Fibroblast of skin of scalp (primary cell): ENCODE measurements around the gene DLG2.

ENCODE experiments used
- DNase-seq: peaks from one replicate; pipeline ENCODE4 v3.0.0-alpha.2; 2013

The DLG2 gene

DNA sequence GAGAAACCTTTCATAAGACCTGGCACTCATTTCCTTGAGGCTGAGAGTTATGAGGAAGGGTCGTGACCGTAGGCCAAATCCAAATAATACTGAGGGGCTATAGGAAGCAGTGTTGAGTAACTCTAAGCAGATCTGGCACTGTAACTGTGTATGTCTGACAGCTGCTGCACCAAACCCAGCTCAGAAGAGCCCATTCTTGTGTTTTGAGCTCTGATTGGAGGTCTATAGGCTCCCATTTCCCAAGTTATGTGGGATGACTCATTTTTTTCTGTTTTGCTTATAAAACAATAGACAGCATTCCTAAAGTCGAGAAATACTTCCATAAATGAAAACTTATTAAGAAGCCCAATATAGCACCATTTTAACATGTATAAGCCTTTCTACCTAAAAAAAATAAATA is 645.8 kb downstream of the DLG2 start:
- DNase-seq = peak; percentile 45

DNA sequence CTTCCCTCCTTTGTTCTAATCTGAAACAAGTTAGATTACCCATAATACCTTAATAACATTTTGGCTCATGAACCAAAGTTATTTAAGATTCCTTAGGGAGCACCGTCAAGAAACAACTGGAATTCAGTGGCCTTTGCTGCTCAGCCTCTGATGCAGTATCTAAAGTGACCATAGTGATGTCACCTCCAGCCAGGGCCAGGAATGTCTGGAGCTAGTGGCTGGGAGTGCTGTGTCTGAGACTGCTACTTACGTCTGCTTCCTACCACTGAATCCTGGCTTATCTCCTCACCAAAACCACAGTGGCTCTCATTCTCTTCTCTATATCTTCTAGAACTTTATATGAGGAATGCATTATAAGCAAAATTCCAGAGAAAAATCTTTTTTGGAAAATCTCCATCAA is 658.0 kb downstream of the DLG2 start:
- DNase-seq = peak; percentile 84

DNA sequence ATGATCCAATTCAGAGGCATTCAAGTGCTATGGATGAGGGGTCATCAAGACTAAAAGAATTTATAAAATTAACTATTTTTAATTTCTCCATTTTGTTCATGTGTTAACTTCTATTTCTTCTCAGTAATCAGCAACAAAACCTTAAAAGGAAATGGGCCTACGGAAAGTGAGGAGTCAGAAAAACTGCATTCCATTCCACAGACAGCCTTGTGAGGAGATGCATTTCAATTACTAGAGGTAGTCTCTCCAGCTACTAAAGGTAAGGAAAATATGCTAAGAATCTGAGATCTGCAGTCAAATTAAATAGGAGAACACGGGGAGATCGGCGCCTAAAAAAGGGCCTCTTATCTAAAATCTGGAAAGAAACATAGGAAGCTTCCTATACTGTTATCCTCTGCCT is 661.7 kb downstream of the DLG2 start:
- no peak for DNase-seq

DNA sequence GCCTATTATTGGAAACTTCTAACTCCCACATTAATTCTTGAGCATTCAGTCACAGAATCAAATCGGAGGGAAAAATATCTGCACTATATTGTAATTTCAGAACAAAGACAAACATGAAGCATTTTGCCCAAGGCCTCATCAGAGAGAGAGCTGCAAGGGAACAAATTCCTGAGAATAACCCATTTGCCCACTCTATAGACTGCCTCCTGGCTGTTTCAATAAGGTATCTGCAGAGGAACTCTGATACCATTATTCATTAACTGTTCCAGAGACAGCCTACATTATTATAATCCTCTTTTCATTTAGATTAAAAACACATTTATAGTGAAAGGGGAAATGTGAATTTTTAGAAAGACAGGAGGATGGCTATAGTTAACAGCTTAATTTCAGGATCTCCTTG is 663.9 kb downstream of the DLG2 start:
- DNase-seq = no peak

DNA sequence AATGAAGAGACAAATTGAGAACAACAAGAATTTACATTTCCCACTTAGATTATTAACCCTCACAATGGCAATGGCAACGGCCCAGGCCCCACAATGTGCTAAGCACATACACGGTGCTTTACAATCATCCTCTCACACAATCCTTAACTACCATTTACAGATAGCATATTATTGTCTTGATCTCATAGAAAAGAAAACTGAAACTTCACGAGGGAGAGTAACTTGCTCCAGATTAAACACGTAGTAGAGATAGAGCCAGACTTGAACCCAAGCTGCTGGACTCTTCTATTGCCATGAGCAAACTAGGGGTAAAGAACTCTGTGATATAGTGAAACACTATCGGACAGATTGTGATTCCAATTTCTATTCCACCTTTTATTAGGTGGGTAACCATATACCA is 665.1 kb downstream of the DLG2 start:
- DNase-seq = no peak

DNA sequence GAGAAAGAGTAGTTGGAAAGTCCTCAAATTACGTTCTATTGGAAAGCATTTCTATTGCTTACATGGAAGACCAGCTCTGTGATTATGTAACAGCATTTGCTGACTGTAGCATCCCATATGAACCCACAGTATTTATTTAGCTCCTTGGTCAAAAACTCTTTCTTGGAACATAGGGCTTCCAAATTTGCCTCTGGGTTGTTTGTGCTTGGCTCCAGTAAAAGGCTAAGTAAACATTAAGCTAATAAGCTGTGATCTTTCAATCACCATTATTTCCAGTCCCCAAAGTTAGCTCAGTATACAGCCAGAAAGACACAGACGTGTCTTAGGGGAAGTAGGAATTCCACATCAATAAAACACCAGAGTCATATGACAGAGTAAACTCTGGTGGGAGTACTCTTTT is 668.8 kb downstream of the DLG2 start:
- DNase-seq = no peak

DNA sequence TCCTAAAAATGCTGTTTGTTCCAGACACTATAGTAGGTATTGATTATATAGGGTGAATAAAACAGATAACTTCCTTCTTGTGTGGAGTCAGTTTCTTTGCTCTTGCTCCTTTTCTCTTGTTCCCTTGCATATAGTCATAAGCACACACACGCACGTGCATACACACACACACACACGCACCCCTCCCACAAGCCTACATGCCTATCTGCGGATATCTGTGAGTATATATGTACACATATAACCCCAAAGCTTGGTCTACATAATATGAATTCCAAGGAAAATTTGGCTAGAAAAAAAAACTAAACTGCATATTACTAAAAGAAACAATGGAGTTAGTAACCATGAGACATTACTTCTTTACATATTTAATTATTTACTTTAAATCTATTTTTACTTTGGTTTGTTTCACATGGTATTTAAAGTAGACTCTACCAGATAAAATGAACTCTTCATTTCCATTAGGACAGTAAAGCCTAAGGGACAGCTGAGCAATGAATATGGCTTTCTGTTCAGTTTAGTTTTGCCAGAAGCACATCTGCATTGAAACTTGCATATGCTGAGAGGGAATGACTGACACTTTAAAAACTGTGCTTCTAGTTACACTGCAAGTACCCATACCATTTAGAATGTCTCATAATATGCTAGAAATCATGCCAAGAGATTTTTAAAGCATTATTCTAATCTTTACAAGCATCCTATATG is 676.4 kb downstream of the DLG2 start:
- no peak for DNase-seq

DNA sequence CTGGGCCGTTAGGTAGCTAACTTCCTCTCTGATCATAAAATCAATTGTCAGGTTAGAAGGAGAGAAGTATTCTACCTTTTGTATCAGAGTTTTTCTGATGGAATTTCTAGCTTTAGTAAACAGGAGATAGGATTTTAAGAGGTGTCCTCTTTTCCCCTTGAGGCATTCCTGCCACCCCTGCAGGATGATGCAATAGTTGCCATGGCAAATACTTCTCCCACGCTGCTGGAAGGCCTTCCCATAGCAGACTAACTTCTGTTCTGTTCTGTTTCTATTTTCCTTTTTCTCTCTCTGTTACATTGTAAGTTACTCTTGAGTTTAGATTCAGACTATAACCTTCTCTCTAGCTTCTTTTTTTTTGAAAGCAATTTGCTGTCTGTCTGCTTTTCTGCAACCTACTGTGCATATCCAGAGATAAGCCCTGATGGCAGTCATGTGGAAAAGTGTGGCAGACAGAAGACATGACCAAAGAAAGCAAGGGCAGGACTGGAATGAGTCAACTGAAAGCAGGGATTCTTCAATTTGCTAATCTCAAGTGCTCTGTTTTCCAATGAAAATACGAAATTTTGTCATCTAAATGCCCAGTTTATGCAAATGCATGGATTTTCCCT is 679.1 kb downstream of the DLG2 start:
- peak; percentile 40 for DNase-seq

DNA sequence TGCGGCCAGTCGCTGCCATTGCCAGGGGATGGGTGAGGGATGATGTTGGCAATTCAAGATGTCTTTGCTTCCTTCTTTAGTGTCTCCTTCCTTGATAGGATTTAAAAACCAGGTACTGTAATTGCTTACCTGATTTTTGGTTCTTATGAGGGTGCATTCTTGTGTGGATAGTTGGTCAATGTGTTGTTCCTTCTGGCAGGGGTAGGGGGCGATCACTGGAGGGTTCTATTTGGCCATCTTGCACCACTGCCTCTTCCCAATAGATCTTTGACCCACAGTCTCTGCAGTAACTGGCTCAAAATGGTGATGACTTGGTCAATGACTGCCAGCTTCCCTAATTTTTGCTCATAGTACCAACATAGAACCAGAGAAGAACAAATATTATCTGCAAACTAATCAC is 680.1 kb downstream of the DLG2 start:
- no peak for DNase-seq

DNA sequence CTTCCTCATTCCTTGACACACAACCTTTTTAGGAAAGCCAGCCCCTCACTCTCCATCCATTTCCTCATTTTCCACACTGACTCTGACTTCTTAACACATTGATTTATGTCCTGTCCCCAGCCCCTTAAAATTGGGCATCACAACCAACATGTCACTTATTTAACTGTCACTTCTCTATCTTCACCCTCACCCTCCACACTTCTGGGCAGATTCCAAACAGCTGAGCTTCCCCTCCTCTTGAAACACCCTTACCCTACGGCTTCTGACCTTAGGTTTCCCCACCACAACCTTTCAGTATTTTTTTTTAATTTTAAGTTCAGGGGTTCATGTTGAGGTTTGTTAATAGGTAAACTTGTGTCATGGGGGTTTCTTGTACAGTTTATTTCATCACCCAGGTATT is 696.3 kb downstream of the DLG2 start:
- no peak for DNase-seq

DNA sequence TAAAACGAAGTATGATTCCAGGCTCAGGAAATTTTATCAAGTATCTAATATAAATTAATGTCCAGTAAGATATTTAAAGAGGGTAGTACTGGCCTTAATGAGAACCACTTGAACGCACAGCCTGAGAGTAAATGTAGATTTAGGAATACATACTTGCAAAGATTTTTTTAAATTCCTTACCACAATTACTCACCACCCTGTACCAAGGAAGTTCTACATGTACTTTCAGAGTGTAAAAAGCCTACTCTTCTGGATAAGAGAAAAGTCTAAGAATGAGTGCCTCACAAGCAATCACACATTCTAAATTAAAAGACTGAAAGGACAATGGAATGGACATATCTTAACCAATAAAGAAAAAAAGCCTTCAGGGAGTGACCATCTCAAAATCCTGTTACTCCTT is 697.4 kb downstream of the DLG2 start:
- DNase-seq = peak; percentile 3

DNA sequence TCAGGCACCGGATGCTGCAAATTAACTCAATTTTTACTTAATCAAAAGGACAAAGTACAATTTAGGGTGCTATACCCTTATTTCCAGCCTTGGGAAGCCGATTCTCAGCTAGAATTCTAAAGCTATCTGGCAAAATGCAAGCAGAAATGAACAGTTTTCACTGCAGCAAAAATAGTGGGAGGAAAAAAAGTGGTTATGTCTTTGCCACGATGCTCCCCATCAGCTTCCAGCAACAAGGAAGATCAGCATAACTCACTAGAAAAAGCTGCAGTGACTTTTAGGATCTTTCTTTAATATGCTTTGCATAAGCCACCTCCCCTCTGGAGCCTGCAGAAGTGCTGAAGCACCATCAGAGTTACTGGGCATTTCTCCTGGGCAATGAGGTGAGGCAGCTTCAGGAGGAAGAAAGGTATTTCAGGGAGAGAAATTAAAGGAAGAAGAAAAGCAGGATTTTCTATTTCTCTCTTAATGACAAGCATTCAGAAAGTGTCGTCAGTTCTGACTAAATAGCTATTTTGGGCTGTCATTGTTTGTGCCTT is 702.9 kb downstream of the DLG2 start:
- no peak for DNase-seq

DNA sequence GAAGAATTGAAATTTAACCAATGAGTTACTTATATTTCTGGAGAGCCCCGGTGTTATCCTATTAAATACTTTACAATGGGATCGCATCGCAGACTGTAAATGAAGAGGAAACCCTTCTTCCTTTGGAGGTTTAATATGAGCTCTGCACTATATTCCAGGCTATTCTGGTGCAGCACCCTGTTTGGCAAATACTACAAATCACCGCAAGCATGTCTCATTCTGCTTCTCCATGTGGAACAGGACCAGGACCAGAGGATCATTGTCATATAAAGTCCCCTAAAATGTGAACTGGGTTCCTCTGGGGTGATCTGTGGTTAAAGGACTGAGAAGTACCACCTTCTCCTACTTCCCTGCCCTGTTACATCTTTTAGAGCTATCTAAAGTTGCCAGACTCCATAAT is 703.7 kb downstream of the DLG2 start:
- DNase-seq = no peak

DNA sequence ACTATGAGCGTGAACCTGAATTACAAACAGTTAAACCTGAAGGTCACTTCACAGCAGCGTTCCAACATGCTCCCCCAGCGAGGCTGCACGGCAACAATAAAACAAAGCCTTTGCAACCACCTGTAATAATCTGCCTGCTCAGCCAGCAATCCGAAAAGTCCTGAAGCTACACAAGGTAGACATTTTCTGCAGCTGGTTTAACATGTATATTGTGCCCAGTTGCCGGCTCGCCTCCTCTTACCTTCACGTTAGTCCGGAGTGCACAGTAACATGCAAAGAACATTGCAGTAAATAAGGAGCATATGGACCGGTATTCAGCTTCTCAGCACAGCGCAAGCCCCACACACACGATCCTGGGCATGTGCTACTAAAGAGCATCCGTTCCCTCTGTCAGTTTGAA is 704.3 kb downstream of the DLG2 start:
- DNase-seq = no peak

DNA sequence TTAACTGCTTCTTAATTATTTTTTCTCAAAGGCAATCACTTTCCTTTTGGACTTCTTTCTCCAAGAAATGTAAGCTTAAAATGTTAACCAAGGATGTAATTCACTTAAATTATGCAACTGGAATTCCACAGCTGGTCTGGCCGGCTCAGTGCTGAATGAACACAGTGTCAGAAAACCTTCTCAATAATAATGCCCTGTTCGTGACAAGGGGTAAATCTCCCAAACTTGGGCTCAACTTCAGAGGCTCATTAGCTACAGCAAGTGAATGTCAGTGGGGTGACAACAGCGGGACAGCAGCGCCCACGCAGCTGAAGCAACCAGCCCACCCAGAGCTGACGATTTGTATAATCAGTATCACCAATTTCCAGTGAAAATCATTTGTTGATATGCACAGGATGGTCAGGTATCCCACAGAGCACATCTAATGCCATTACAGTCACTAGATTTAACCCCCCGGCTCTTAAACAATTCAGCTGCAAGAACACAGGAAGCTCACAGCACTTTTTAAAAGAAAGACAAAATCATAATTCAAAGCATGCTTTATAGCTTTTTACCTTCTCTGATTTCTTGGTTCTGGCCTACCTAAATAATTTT is 704.8 kb downstream of the DLG2 start:
- DNase-seq = peak; percentile 12

DNA sequence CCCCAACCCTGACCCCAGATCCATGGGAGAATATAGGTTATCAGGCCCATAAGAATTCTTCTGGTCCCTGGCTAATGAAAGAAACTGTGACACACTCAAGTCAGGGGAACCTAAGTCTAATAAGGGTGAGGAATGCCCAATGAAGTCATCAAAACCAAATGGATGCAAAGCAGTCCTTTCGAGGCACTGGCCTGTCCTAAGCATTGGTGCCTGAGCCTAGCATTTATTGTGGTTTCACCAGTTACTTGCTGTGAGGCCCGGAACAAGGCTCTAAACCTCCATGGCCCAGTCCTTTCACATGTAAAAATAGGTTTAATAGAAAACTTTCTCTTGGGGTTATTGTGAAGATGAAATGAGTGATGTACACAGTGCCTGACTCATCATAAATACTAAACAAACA is 712.6 kb downstream of the DLG2 start:
- no peak for DNase-seq

DNA sequence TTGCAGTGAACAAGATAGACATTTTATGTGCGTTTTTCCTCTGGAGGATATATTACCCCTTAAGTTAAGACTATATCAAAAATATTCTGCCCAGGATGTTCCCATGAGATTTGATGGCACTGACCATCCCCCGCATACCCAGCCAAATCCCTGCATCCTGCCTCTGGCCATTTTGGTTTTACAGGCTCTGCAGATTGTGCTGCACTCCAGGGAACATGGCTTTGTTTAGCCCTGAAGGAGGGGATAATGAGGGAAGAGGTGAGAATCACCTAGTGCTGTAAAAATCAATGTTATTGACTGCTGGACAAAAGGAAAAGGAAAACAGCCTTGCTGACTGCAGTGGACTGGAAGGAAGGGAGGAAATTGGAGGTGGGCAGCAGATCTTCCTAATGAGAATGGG is 717.4 kb downstream of the DLG2 start:
- DNase-seq = no peak

DNA sequence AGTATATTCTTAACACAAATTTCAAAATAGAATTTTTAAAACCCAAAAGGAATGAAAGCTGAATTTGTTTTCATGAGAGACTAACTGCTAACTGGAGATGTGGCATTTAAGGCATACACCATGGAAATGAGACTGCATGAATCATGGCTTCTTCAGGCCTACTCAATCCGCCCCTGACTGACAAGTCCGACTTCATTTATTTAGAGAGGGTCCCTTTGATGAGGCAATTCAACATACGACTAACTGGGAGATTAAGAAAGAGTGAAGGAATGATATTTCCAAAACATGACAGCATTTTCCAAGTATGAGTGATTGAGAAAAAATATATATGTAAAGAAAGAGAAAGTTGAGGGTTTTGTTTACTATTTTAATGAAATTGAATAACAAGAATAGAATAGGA is 720.1 kb downstream of the DLG2 start:
- DNase-seq = peak; percentile 81

DNA sequence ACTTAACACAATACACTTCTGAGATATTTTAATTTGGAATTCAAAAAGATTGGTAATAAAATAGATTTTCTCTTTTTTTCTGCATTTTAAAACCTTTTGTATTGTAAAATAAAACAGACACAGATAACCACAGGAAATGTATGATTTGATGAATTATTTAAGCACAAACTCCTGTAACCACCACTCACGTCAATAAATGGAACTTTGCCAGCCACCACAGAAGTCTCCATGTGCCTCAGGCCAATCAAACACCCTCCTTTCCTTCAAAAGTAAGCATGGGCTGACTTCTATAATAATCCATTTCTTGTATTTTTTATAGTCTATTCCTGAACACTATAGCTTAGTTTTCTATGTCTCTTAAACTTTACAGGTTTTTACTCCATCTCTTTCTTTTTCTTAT is 721.7 kb downstream of the DLG2 start:
- peak; percentile 58 for DNase-seq

DNA sequence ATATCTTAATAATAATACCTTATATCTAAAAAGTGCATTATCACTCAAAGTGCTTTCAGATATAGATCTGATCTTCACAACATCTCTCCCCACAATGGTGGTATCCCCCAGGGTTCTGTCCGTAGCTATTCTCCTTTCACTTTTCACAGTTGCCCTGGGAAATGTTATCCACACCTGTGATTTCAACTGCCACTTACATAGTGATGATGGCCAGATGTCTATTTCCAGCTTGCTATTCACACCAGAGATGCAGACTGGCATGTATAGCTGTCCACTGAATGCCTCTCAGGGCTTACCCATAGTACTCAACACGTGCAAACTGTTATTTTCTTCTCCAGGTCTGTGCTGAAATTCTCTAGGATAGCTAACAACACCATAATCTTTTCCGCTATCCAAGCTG is 724.7 kb downstream of the DLG2 start:
- no peak for DNase-seq

DNA sequence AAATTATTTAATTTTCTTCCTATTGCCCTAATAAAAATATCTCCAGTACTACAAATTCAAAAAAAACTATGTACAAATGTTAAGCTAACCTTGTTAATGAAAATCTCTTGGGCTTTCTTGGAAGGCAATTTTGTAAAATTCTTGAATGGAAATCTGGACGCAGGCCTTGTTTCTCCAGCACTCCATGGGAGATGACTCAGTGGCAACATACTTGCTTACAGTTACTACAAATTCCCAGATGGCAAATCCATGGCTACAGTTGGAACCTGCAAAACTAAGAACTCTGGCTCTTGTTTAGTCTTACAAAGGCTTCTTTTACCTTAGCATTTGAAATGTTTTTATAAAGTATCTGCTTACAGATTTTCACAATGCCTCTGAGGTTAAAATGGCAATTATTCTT is 725.2 kb downstream of the DLG2 start:
- peak; percentile 75 for DNase-seq

DNA sequence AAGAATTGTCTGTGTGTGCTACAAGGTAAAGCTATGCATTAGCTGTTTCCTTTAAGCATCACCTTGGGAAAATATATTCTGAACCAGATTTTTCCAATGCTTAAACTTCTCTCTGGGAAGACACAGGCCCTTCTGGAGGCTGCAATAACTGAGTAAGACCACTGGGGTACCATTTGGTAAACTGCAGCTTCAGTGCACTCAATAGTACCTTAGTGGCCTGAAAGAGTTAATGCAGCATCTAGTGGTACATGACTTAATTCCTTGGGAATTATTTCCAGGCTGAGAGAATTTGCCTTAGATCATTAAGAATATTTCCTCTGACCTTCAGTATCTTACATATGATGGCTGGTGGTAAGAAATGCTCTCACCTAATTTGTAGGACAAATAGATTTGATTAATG is 727.4 kb downstream of the DLG2 start:
- DNase-seq = peak; percentile 44

DNA sequence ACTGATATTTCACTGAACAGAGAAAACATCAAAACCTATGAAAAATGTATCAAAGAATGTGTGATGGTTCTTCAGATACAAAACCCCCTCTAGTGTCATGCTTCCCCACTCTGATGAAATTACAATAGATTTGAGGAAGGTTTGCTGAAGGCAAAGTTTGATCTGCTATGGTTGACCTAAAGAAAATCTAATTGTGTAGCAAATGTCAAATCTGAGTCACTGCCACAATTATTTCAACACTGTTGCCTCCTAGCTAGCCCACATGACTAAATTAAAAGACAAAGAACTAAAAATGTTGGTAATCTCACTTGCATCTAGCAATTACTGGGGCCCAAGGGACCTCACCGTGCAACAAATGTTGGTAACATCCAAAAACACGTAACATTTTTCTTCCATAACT is 728.0 kb downstream of the DLG2 start:
- peak; percentile 7 for DNase-seq

DNA sequence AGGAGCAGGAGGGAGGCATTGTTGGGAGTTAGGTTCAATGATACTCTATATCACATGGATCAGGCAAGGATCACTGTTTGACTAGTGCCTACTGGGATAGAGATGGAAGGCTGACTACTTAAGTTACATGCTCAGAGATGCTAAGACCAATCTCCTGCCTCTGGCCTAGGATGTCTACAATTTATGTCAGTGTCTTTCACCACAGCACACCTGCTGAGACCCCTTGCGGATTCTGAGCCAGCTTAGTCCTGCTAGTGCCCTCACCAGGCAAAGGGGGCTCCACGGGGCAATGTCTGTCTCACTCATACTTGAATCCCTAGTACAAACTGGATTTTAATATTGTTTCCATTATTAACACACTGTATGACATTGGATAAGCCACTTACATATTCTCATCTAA is 732.5 kb downstream of the DLG2 start:
- no peak for DNase-seq
